NB4 (cell line): ENCODE measurements around the gene MAMDC4.

Experiments used
- CTCF ChIP-seq: IDR thresholded peaks from one replicate; pipeline ENCODE4 v1.5.1; 2012; ENCODE audit warnings: low read depth, low read length
- POLR2A ChIP-seq: IDR thresholded peaks from 2 replicates; pipeline ENCODE4 v1.6.1; 2011; ENCODE audit warnings: mild to moderate bottlenecking; ENCODE audit not compliant: insufficient read length; ENCODE audit errors: extremely low read depth
- TF ChIP-seq, protein P1 (sequence below): IDR thresholded peaks from 2 replicates; pipeline ENCODE4 v1.6.1; 2011; ENCODE audit warnings: low read depth, low read length

GRCh38 chr9:136886610-136887597, 34.8 kb downstream of the MAMDC4 start:
- TF ChIP-seq CTCF: no peak
- no peak for TF ChIP-seq POLR2A
- TF ChIP-seq, protein P1, sequence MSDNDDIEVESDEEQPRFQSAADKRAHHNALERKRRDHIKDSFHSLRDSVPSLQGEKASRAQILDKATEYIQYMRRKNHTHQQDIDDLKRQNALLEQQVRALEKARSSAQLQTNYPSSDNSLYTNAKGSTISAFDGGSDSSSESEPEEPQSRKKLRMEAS: no peak
